K562 (cell line): Measurements from ENCODE around the gene CBL.

Experiments
- BRF1 ChIP-seq: IDR thresholded peaks from 3 replicates; pipeline ENCODE4 v1.6.1; 2011; ENCODE audit warnings: borderline replicate concordance, mild to moderate bottlenecking; ENCODE audit not compliant: insufficient read length; ENCODE audit errors: extremely low read depth
- POLR2A ChIP-seq: fragments of 450-650 bp; conservative IDR thresholded peaks from 2 replicates; pipeline ENCODE4 v1.6.1; 2016
- TF ChIP-seq, protein P1 (sequence below), 3 experiments: IDR thresholded peaks in 2 of 3; conservative IDR thresholded peaks in 1 of 3; 2 replicates each; pipeline ENCODE4 v1.5.1; 2011 to 2012; ENCODE audit warnings: low read length in 3 of 3, mild to moderate bottlenecking in 3 of 3, control low read depth in 2 of 3, improper control_type of control experiment in 1 of 3, inconsistent platforms in 1 of 3, low read depth in 1 of 3, mixed read lengths in 1 of 3, moderate library complexity in 1 of 3; ENCODE audit not compliant: insufficient read depth in 2 of 3

DNA sequence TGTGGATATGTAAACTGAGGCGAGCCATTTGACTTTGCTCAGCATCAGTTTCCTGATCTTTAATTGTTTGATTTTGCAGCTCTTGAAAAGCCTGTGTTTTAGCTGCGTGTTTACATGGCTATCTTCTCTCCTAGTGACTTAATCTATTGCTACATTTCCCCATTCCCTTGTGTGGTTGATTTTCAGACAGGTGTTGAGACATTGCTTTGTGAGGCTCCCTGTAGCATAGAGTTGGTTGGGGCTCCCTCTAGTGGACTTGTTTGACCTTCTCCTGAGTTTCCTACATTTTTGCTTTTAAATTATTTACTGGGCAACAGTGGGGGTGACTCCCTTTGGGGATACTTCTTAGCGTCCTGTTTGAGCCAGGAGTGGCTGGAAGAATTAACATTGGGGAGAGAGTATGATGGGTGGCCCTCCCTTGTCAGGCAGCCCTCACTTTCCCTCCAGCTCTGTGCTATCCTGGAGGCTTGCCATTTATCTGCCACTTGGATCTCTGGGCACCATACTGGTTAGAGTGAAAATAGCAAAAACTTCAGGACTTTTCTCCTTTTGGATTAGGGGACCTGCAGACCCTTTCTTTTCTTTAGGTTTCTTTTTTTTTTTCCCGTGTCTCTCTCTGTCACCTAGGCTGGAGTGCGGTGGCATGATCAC lies 9.2 kb upstream of the CBL start:
- no peak for TF ChIP-seq POLR2A
- TF ChIP-seq, protein P1, sequence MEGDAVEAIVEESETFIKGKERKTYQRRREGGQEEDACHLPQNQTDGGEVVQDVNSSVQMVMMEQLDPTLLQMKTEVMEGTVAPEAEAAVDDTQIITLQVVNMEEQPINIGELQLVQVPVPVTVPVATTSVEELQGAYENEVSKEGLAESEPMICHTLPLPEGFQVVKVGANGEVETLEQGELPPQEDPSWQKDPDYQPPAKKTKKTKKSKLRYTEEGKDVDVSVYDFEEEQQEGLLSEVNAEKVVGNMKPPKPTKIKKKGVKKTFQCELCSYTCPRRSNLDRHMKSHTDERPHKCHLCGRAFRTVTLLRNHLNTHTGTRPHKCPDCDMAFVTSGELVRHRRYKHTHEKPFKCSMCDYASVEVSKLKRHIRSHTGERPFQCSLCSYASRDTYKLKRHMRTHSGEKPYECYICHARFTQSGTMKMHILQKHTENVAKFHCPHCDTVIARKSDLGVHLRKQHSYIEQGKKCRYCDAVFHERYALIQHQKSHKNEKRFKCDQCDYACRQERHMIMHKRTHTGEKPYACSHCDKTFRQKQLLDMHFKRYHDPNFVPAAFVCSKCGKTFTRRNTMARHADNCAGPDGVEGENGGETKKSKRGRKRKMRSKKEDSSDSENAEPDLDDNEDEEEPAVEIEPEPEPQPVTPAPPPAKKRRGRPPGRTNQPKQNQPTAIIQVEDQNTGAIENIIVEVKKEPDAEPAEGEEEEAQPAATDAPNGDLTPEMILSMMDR (IDR thresholded peaks at IDR 0.05 in 2 of 3, conservative IDR thresholded peaks at IDR 0.05 in 1 of 3; ENCODE audit: insufficient read depth in 2 of 3, low read depth in 1 of 3, low read length in 3 of 3): peak; percentile 84 to 94 (median 85)
- no peak for TF ChIP-seq BRF1
